Measurements from ENCODE around the gene DAZAP1. TPM values are rescaled to one million over a fixed set of nuclear protein-coding genes. Genes with fewer than 3 reads are reported as not detected.

The DAZAP1 gene
- total RNA-seq, 1 experiment from 2014 or later: 229 TPM

- Histone ChIP-seq H3K27me3 (replicated peaks; ENCODE audit: insufficient read depth, low read depth, low read length, poor library complexity) (no peaks in the 10 kb centered on the region), H3K36me3 (ENCODE audit: insufficient read depth, low read length, poor library complexity, severe bottlenecking) (peaks cover 2% of the 10 kb centered on the region), H3K4me1 (ENCODE audit: insufficient read depth, low read length, poor library complexity, severe bottlenecking) (peaks cover 37% of the 10 kb centered on the region), H3K9me3 (ENCODE audit: low read depth, low read length, poor library complexity, severe bottlenecking) (no peaks in the 10 kb centered on the region), H3K27ac (ENCODE audit: low read depth, low read length, poor library complexity, severe bottlenecking) (no peak overlapping the region), H3K4me3 (ENCODE audit: low read depth, low read length, poor library complexity, severe bottlenecking) (no peak overlapping the region)
- peak; percentile 69 for DNase-seq (ENCODE audit: low spot score)
- CTCF ChIA-PET: no interaction called here
- BruUV-seq (replicated peaks): no TSS peak
- POLR2A ChIA-PET (ENCODE audit: low non-redundant PET): interaction anchor here (0.7 kb wide), 1 partner anchor 488 kb away, joined by 3 read pairs; no protein-coding TSS in a partner anchor
- intact Hi-C loops (cut with micrococcal nuclease; ENCODE audit: unreplicated experiment): no loop called here
- TF ChIP-seq, protein P1, sequence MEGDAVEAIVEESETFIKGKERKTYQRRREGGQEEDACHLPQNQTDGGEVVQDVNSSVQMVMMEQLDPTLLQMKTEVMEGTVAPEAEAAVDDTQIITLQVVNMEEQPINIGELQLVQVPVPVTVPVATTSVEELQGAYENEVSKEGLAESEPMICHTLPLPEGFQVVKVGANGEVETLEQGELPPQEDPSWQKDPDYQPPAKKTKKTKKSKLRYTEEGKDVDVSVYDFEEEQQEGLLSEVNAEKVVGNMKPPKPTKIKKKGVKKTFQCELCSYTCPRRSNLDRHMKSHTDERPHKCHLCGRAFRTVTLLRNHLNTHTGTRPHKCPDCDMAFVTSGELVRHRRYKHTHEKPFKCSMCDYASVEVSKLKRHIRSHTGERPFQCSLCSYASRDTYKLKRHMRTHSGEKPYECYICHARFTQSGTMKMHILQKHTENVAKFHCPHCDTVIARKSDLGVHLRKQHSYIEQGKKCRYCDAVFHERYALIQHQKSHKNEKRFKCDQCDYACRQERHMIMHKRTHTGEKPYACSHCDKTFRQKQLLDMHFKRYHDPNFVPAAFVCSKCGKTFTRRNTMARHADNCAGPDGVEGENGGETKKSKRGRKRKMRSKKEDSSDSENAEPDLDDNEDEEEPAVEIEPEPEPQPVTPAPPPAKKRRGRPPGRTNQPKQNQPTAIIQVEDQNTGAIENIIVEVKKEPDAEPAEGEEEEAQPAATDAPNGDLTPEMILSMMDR (conservative IDR thresholded peaks at IDR 0.05; ENCODE audit: low read depth, low read length): no peak
- no peak for TF ChIP-seq EZH2 (IDR thresholded peaks at IDR 0.05; ENCODE audit: borderline replicate concordance, low read depth, low read length, poor library complexity, severe bottlenecking)
These were observed 11.2 kb upstream of the DAZAP1 start for GRCh38 chr19:1396019-1396767.

DNA sequence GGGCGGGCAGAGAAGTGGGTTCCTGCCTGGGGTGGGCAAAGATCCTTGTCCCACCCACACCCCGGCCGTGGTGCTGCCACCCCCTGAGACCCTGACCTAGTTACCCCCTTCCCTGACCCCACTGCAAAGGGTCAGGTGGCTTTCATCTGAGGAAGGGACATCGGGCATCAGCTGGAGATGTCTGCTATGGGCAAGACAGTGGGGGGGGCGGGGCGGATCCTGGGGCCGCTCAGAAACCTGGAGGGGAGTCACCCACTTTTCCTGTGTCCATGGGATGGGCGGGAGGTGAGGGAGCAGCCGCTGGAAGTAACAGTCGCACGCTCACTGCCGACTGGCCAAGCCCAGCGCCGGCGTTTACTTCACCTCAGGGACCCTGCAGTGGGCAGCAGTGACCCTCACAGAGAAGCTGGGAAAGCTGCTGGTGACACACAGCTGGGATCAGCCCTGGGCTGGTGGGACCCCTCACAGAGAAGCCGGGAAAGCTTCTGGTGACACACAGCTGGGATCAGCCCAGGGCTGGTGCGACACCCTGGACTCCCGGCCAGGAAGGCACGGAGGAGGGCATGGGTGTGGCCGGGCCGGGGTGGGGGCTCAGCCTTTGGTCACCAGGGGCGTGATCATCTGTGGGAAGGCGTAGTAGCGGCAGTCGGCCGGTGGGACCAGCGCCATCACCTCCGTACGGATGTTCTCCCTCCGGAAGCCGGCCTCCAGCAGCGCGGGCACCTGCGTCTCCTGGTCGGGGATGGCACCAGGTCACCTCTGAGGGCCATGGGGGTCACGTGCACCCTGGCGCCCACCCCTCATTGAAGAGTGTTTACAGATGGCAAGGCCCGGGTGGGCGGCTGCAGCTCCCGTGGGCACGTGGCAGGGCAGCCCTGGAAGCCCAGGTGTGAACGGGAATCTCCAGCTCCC lies 10.4 kb upstream of the DAZAP1 start:
- Histone ChIP-seq H3K27ac (ENCODE audit: low read depth, low read length, poor library complexity, severe bottlenecking) (no peak overlapping the region), H3K4me1 (ENCODE audit: insufficient read depth, low read length, poor library complexity, severe bottlenecking) (peaks cover 37% of the 10 kb centered on the region), H3K4me3 (ENCODE audit: low read depth, low read length, poor library complexity, severe bottlenecking) (no peak overlapping the region), H3K27me3 (replicated peaks; ENCODE audit: insufficient read depth, low read depth, low read length, poor library complexity) (no peaks in the 10 kb centered on the region), H3K36me3 (ENCODE audit: insufficient read depth, low read length, poor library complexity, severe bottlenecking) (no peaks in the 10 kb centered on the region), H3K9me3 (ENCODE audit: low read depth, low read length, poor library complexity, severe bottlenecking) (no peaks in the 10 kb centered on the region)
- ChIA-PET POLR2A (ENCODE audit: low non-redundant PET) (interaction anchor here (0.7 kb wide), 1 partner anchor 487 kb away, joined by 3 read pairs; no protein-coding TSS in a partner anchor), CTCF (no interaction called here)
- DNase-seq (ENCODE audit: low spot score): no peak
- intact Hi-C loops (cut with micrococcal nuclease; ENCODE audit: unreplicated experiment): no loop called here
- no TSS peak for BruUV-seq (replicated peaks)
- TF ChIP-seq, protein P1 (conservative IDR thresholded peaks at IDR 0.05; ENCODE audit: low read depth, low read length): no peak
- no peak for TF ChIP-seq EZH2 (IDR thresholded peaks at IDR 0.05; ENCODE audit: borderline replicate concordance, low read depth, low read length, poor library complexity, severe bottlenecking)

DNA sequence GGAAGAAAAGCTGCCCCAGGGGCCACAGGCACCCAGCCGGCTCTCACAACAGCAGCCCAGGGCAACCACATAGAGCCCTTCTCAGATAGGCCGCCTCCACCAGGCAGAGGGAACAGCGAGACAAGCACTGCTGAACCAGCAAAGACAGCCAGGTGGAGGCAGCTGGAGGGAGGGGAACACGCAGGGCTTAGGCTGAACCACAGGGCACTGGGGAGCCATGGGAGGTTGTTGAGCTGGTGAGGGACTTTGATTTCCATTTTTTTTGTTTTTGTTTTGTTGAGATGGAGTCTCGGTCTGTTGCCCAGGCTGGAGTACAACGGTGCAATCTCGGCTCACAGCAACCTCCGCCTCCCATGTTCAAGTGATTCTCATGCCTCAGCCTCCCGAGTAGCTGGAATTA lies 9.5 kb upstream of the DAZAP1 start:
- H3K27me3 ChIP-seq (replicated peaks; ENCODE audit: insufficient read depth, low read depth, low read length, poor library complexity): no peaks in the 10 kb centered on the region
- peaks cover 37% of the 10 kb centered on the region for H3K4me1 ChIP-seq (ENCODE audit: insufficient read depth, low read length, poor library complexity, severe bottlenecking)
- ChIA-PET POLR2A (ENCODE audit: low non-redundant PET) (no interaction called here), CTCF (no interaction called here)
- no peaks in the 10 kb centered on the region for H3K36me3 ChIP-seq (ENCODE audit: insufficient read depth, low read length, poor library complexity, severe bottlenecking)
- no peak overlapping the region for H3K4me3 ChIP-seq (ENCODE audit: low read depth, low read length, poor library complexity, severe bottlenecking)
- BruUV-seq (replicated peaks): no TSS peak
- no peak for TF ChIP-seq EZH2 (IDR thresholded peaks at IDR 0.05; ENCODE audit: borderline replicate concordance, low read depth, low read length, poor library complexity, severe bottlenecking)
- intact Hi-C loops (cut with micrococcal nuclease; ENCODE audit: unreplicated experiment): no loop called here
- no peak overlapping the region for H3K27ac ChIP-seq (ENCODE audit: low read depth, low read length, poor library complexity, severe bottlenecking)
- H3K9me3 ChIP-seq (ENCODE audit: low read depth, low read length, poor library complexity, severe bottlenecking): no peaks in the 10 kb centered on the region
- DNase-seq (ENCODE audit: low spot score): no peak
